Measurements from ENCODE around the gene CCDC160.
"Not testable (repeated sequence)": the region's sequence is repeated elsewhere in the genome, so short reads cannot be mapped to it uniquely, and the experiment has no call there.

The CCDC160 gene

DNA sequence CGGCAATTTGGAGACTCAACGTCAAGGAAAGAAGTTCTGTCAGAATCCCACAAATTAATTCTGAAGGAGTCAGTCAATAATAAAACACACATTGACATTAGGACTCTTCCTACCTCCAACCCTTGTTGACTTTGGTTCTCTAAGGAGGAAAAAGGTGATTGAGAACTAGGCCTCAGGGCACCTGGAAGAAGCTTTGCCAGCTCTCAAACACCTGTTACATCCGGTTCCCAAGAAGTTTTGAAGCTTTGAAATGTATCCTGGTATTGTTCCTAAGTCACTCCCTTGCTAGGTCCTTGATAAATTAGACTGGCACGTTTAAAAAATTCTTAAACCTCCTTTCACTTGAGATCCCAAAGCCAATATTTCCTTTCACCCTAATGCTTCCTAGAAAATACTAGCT lies 1.7 kb upstream of the CCDC160 start:
- TF ChIP-seq REST (IDR thresholded peaks at IDR 0.05; ENCODE audit: insufficient replicate concordance, low read depth) (no peak), POLR2AphosphoS5 (IDR thresholded peaks at IDR 0.05; ENCODE audit: low read depth) (no peak), CTCF (IDR thresholded peaks at IDR 0.05; ENCODE audit: insufficient read depth, low read length) (no peak), SPI1 (IDR thresholded peaks at IDR 0.05; ENCODE audit: borderline replicate concordance, low read depth) (no peak), GABPA (IDR thresholded peaks at IDR 0.05; ENCODE audit: low read depth) (no peak)
- H3K27ac ChIP-seq (replicated peaks), result no peak overlapping the region
- no peak overlapping the region for H3K4me3 ChIP-seq (replicated peaks; ENCODE audit: insufficient read depth, low read length)
- no peak for DNase-seq (ENCODE audit: low read depth in 1 of 2, low spot score in 1 of 2)
- peaks cover 2% of the 10 kb centered on the region for H3K27me3 ChIP-seq (ENCODE audit: insufficient read depth, poor library complexity, severe bottlenecking)

- not testable (repeated sequence) for DNase-seq (ENCODE audit: low read depth in 1 of 2, low spot score in 1 of 2); H3K4me3 ChIP-seq (replicated peaks; ENCODE audit: insufficient read depth, low read length); H3K27me3 ChIP-seq (ENCODE audit: insufficient read depth, poor library complexity, severe bottlenecking); H3K27ac ChIP-seq (replicated peaks)
Measured at GRCh38 chrX:134238144-134238543, 1.2 kb downstream of the CCDC160 start.

DNA sequence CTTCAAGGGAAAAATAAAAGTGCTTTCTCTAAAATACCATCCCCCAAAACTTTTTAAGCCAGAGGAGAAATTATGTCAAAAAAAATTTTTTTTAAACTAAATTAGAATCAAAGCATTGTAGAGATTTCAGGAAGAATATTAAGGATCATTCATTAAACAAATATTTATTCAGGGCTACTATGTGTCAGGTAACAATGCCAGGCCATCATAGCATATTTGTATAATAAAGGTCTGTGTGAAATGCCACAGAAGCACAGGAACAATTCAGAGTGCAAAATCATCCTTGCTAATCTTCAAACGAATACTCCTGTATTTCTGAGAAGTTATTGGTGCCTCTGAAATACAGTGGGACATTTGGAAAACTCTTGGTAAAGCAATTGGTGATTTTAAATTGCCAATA lies 2.0 kb downstream of the CCDC160 start:
- H3K27ac ChIP-seq (replicated peaks), result no peak overlapping the region
- H3K4me3 ChIP-seq (replicated peaks; ENCODE audit: insufficient read depth, low read length), result no peak overlapping the region
- TF ChIP-seq CTCF (IDR thresholded peaks at IDR 0.05; ENCODE audit: insufficient read depth, low read length) (no peak), GABPA (IDR thresholded peaks at IDR 0.05; ENCODE audit: low read depth) (no peak), SPI1 (IDR thresholded peaks at IDR 0.05; ENCODE audit: borderline replicate concordance, low read depth) (no peak), REST (IDR thresholded peaks at IDR 0.05; ENCODE audit: insufficient replicate concordance, low read depth) (no peak), POLR2AphosphoS5 (IDR thresholded peaks at IDR 0.05; ENCODE audit: low read depth) (no peak)
- DNase-seq (ENCODE audit: low read depth in 1 of 2, low spot score in 1 of 2), result no peak
- H3K27me3 ChIP-seq (ENCODE audit: insufficient read depth, poor library complexity, severe bottlenecking), result peaks cover 2% of the 10 kb centered on the region

GRCh38 chrX:134240209-134240608 lies 3.2 kb downstream of the CCDC160 start:
- Histone ChIP-seq H3K4me3 (replicated peaks; ENCODE audit: insufficient read depth, low read length) (no peak overlapping the region), H3K27ac (replicated peaks) (no peak overlapping the region), H3K27me3 (ENCODE audit: insufficient read depth, poor library complexity, severe bottlenecking) (peaks cover 2% of the 10 kb centered on the region)
- no peak for TF ChIP-seq GABPA (IDR thresholded peaks at IDR 0.05; ENCODE audit: low read depth)
- TF ChIP-seq CTCF (IDR thresholded peaks at IDR 0.05; ENCODE audit: insufficient read depth, low read length), result no peak
- TF ChIP-seq SPI1 (IDR thresholded peaks at IDR 0.05; ENCODE audit: borderline replicate concordance, low read depth), result no peak
- TF ChIP-seq REST (IDR thresholded peaks at IDR 0.05; ENCODE audit: insufficient replicate concordance, low read depth), result no peak
- no peak for TF ChIP-seq POLR2AphosphoS5 (IDR thresholded peaks at IDR 0.05; ENCODE audit: low read depth)
- no peak for DNase-seq (ENCODE audit: low read depth in 1 of 2, low spot score in 1 of 2)
